Liver (tissue), 3 donors: ENCODE measurements around the gene KRTAP16-1.

Source experiments
- FOXA1 ChIP-seq: IDR thresholded peaks from 2 replicates; pipeline ENCODE4 v1.6.1; 2016; ENCODE audit warnings: antibody characterized with exemption
- FOXA2 ChIP-seq: IDR thresholded peaks from 2 replicates; pipeline ENCODE4 v1.6.1; 2016; ENCODE audit warnings: antibody characterized with exemption
- HNF4A ChIP-seq, 2 donors: conservative IDR thresholded peaks; 2 replicates each; pipeline ENCODE4 v1.6.1; 2016; ENCODE audit warnings: antibody characterized with exemption in 2 of 2, mild to moderate bottlenecking in 2 of 2
- HNF4G ChIP-seq: IDR thresholded peaks from 2 replicates; pipeline ENCODE4 v1.6.1; 2016; ENCODE audit warnings: antibody characterized with exemption
- JUND ChIP-seq, 2 donors: IDR thresholded peaks; 2 replicates each; pipeline ENCODE4 v1.6.1; 2016; ENCODE audit warnings: antibody characterized with exemption in 2 of 2
- MAX ChIP-seq: IDR thresholded peaks from 2 replicates; pipeline ENCODE4 v1.6.1; 2016; ENCODE audit warnings: antibody characterized with exemption
- RAD21 ChIP-seq, 2 donors: IDR thresholded peaks; 2 replicates each; pipeline ENCODE4 v1.6.1; 2016; ENCODE audit warnings: antibody characterized with exemption in 2 of 2, mild to moderate bottlenecking in 2 of 2
- SP1 ChIP-seq: IDR thresholded peaks from 2 replicates; pipeline ENCODE4 v1.6.1; 2018; ENCODE audit warnings: antibody characterized with exemption, mild to moderate bottlenecking
- TAF1 ChIP-seq: conservative IDR thresholded peaks from 2 replicates; pipeline ENCODE4 v1.6.1; 2016; ENCODE audit warnings: antibody characterized with exemption, mild to moderate bottlenecking
- YY1 ChIP-seq: IDR thresholded peaks from 2 replicates; pipeline ENCODE4 v1.6.1; 2016; ENCODE audit warnings: antibody characterized with exemption, mild to moderate bottlenecking
- TF ChIP-seq, protein P1 (sequence below): fragments of 150-350 bp; IDR thresholded peaks from 2 replicates; pipeline ENCODE4 v1.5.1; 2017; ENCODE audit warnings: improper control_type of control experiment, low read depth, low read length; ENCODE audit not compliant: missing input control
- TF ChIP-seq, protein P2 (sequence below): IDR thresholded peaks from 2 replicates; pipeline ENCODE4 v1.6.1; 2016; ENCODE audit warnings: antibody characterized with exemption
- donor health status: healthy.
- donor health status: healthy.

DNA sequence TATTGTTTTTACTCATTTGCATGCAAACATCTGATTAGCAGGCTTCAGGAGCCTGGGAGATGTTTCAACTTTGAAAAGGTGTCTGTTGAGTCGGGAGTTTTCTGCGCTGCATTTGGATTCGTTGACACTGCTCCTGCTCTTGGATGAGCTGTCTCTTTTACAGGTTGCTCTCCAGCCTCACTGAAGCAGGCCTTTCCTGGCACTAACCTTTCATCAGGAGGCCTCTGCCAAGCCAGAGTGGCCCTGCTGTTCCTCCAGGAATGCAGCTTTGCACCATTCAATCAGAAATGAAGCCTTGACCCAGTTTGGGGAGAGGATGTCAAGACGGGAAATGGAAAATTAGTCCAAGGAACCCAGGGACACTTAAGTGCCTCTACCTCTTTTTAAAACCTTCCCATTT, 6.1 kb downstream of the KRTAP16-1 start:
- TF ChIP-seq, protein P1, sequence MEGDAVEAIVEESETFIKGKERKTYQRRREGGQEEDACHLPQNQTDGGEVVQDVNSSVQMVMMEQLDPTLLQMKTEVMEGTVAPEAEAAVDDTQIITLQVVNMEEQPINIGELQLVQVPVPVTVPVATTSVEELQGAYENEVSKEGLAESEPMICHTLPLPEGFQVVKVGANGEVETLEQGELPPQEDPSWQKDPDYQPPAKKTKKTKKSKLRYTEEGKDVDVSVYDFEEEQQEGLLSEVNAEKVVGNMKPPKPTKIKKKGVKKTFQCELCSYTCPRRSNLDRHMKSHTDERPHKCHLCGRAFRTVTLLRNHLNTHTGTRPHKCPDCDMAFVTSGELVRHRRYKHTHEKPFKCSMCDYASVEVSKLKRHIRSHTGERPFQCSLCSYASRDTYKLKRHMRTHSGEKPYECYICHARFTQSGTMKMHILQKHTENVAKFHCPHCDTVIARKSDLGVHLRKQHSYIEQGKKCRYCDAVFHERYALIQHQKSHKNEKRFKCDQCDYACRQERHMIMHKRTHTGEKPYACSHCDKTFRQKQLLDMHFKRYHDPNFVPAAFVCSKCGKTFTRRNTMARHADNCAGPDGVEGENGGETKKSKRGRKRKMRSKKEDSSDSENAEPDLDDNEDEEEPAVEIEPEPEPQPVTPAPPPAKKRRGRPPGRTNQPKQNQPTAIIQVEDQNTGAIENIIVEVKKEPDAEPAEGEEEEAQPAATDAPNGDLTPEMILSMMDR = no peak
- TF ChIP-seq HNF4G = no peak
- no peak for TF ChIP-seq RAD21 (IDR thresholded peaks at IDR 0.05)
- no peak for TF ChIP-seq JUND (IDR thresholded peaks at IDR 0.05)
- no peak for TF ChIP-seq FOXA2
- no peak for TF ChIP-seq TAF1
- no peak for TF ChIP-seq SP1
- TF ChIP-seq YY1 = no peak
- TF ChIP-seq MAX = no peak
- TF ChIP-seq HNF4A (conservative IDR thresholded peaks at IDR 0.05) = no peak
- TF ChIP-seq, protein P2, sequence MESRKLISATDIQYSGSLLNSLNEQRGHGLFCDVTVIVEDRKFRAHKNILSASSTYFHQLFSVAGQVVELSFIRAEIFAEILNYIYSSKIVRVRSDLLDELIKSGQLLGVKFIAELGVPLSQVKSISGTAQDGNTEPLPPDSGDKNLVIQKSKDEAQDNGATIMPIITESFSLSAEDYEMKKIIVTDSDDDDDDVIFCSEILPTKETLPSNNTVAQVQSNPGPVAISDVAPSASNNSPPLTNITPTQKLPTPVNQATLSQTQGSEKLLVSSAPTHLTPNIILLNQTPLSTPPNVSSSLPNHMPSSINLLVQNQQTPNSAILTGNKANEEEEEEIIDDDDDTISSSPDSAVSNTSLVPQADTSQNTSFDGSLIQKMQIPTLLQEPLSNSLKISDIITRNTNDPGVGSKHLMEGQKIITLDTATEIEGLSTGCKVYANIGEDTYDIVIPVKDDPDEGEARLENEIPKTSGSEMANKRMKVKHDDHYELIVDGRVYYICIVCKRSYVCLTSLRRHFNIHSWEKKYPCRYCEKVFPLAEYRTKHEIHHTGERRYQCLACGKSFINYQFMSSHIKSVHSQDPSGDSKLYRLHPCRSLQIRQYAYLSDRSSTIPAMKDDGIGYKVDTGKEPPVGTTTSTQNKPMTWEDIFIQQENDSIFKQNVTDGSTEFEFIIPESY = no peak
- no peak for TF ChIP-seq FOXA1
